GM23338 (cell line): ENCODE data around the gene HELZ. TPM values are rescaled to one million over a fixed set of nuclear protein-coding genes. Genes with fewer than 3 reads are reported as not detected.

ENCODE experiments used
- ATAC-seq: fragments of 200-7000 bp; cut with Tn5 transposase; 3 replicates; pipeline ENCODE4 v1.9.1; 2020
- DNase-seq: peaks from one replicate; pipeline ENCODE4 v3.0.0-alpha.2; 2015; ENCODE audit warnings: low spot score
- H2AFZ ChIP-seq: fragments of 200-600 bp; sonication (generic); 2 replicates; pipeline ENCODE4 v1.8.0; 2016; ENCODE audit warnings: antibody characterized with exemption, mild to moderate bottlenecking, moderate library complexity
- H3F3A ChIP-seq: fragments of 200-600 bp; sonication (generic); replicated peaks from 2 replicates; pipeline ENCODE4 v1.8.0; 2017; ENCODE audit warnings: antibody characterized with exemption, mixed run types, low read depth
- H3K27ac ChIP-seq: fragments of 200-600 bp; sonication (generic); 2 replicates; pipeline ENCODE4 v1.6.1; 2016; ENCODE audit warnings: low read depth
- H3K27me3 ChIP-seq: fragments of 200-600 bp; sonication (generic); 2 replicates; pipeline ENCODE4 v1.8.0; 2016; ENCODE audit warnings: mild to moderate bottlenecking, mixed run types, moderate library complexity; ENCODE audit not compliant: insufficient read depth
- H3K36me3 ChIP-seq: fragments of 200-600 bp; sonication (generic); 2 replicates; pipeline ENCODE4 v1.8.0; 2016; ENCODE audit warnings: mild to moderate bottlenecking; ENCODE audit not compliant: insufficient read depth
- H3K4me1 ChIP-seq: fragments of 200-600 bp; sonication (generic); 2 replicates; pipeline ENCODE4 v1.8.0; 2016; ENCODE audit warnings: mild to moderate bottlenecking, moderate library complexity; ENCODE audit not compliant: insufficient read depth
- H3K4me2 ChIP-seq: fragments of 200-600 bp; sonication (generic); 2 replicates; pipeline ENCODE4 v1.7.1; 2017; ENCODE audit warnings: mixed run types
- H3K4me3 ChIP-seq: fragments of 200-600 bp; sonication (generic); 2 replicates; pipeline ENCODE4 v1.6.1; 2016; ENCODE audit warnings: mixed run types
- H3K79me2 ChIP-seq: fragments of 200-600 bp; sonication (generic); replicated peaks from 2 replicates; pipeline ENCODE4 v1.8.0; 2017; ENCODE audit warnings: mild to moderate bottlenecking; ENCODE audit not compliant: insufficient read depth
- H3K9me2 ChIP-seq: fragments of 200-600 bp; sonication (generic); 2 replicates; pipeline ENCODE4 v1.8.0; 2017; ENCODE audit not compliant: insufficient read depth
- H4K20me1 ChIP-seq: fragments of 200-600 bp; sonication (generic); replicated peaks from 2 replicates; pipeline ENCODE4 v1.8.0; 2017; ENCODE audit warnings: mild to moderate bottlenecking; ENCODE audit not compliant: insufficient read depth
- H3K27ac Mint-ChIP-seq: 2 replicates; pipeline ENCODE4 v1.8.0; 2020; ENCODE audit warnings: inconsistent platforms, mild to moderate bottlenecking, moderate library complexity, mixed read lengths
- H3K27me3 Mint-ChIP-seq: 3 replicates; pipeline ENCODE4 v1.8.0; 2022; ENCODE audit warnings: low read depth, mild to moderate bottlenecking, moderate library complexity, mixed read lengths, inconsistent platforms; ENCODE audit not compliant: insufficient read depth, poor library complexity
- H3K36me3 Mint-ChIP-seq: 3 replicates; pipeline ENCODE4 v1.8.0; 2021; ENCODE audit warnings: low read depth, mild to moderate bottlenecking, inconsistent platforms, moderate library complexity, mixed read lengths
- H3K4me1 Mint-ChIP-seq: 3 replicates; pipeline ENCODE4 v1.8.0; 2020; ENCODE audit warnings: mild to moderate bottlenecking, inconsistent platforms, mixed read lengths
- H3K4me3 Mint-ChIP-seq: 3 replicates; pipeline ENCODE4 v1.8.0; 2021; ENCODE audit warnings: moderate library complexity, mild to moderate bottlenecking, inconsistent platforms, mixed read lengths
- H3K9me3 Mint-ChIP-seq: 3 replicates; pipeline ENCODE4 v1.8.0; 2020; ENCODE audit warnings: moderate library complexity, mild to moderate bottlenecking, inconsistent platforms, mixed read lengths
- CREB1 ChIP-seq: fragments of 250-450 bp; sonication (Bioruptor Pico); IDR thresholded peaks from 2 replicates; pipeline ENCODE4 v1.5.0; 2020; ENCODE audit warnings: low read depth, mild to moderate bottlenecking, moderate library complexity
- EZH2 ChIP-seq: fragments of 200-600 bp; sonication (generic); IDR thresholded peaks from one replicate; pipeline ENCODE4 v1.8.0; 2017; ENCODE audit warnings: antibody characterized with exemption, mild to moderate bottlenecking, low read depth; ENCODE audit not compliant: unreplicated experiment
- EZH2phosphoT487 ChIP-seq: fragments of 200-600 bp; sonication (generic); IDR thresholded peaks from one replicate; pipeline ENCODE4 v1.8.1; 2018; ENCODE audit warnings: antibody characterized with exemption; ENCODE audit not compliant: unreplicated experiment
- JUNB ChIP-seq: IDR thresholded peaks from one replicate; pipeline ENCODE4 v1.6.1; 2016; ENCODE audit warnings: antibody characterized with exemption; ENCODE audit not compliant: unreplicated experiment
- NANOG ChIP-seq: IDR thresholded peaks from 2 replicates; pipeline ENCODE4 v1.6.1; 2016; ENCODE audit warnings: antibody characterized with exemption, borderline replicate concordance
- POLR2AphosphoS5 ChIP-seq: IDR thresholded peaks from 2 replicates; pipeline ENCODE4 v1.6.1; 2016; ENCODE audit warnings: antibody characterized with exemption, low read depth
- STAT1 ChIP-seq: IDR thresholded peaks from one replicate; pipeline ENCODE4 v1.6.1; 2016; ENCODE audit warnings: antibody characterized with exemption; ENCODE audit not compliant: unreplicated experiment
- ZNF114 ChIP-seq: fragments of 250-450 bp; sonication (Bioruptor Pico); IDR thresholded peaks from 2 replicates; pipeline ENCODE4 v1.5.0; 2020; ENCODE audit warnings: mild to moderate bottlenecking, moderate library complexity
- ZNF331 ChIP-seq: fragments of 250-450 bp; sonication (Bioruptor Pico); IDR thresholded peaks from 2 replicates; pipeline ENCODE4 v1.5.0; 2020; ENCODE audit warnings: low read depth, mild to moderate bottlenecking, moderate library complexity
- polyA plus RNA-seq: library from polyadenylated mRNA; unstranded; fragments of >200 nt; fragmentation: Nextera tagmentation; extraction: Ambion mirVana; gene quantifications from 2 replicates; pipeline ENCODE4 v1.2.1, GENCODE V29; 2016
- total RNA-seq: library from RNA; depleted of rRNA; stranded (reverse); fragments of >200 nt; shearing (Covaris generic); gene quantifications from 2 replicates; pipeline ENCODE4 v1.2.3, GENCODE V29; 2014
- TF ChIP-seq, protein P1 (sequence below): IDR thresholded peaks from 2 replicates; pipeline ENCODE4 v1.6.1; 2016; ENCODE audit warnings: antibody characterized with exemption
- TF ChIP-seq, protein P2 (sequence below): IDR thresholded peaks from one replicate; pipeline ENCODE4 v1.6.1; 2018; ENCODE audit warnings: antibody characterized with exemption; ENCODE audit not compliant: unreplicated experiment
- TF ChIP-seq, protein P3 (sequence below), 2 experiments: fragments of 200-600 bp in 1 of 2; sonication (generic) in 1 of 2; conservative IDR thresholded peaks; 2 replicates each; pipeline versions ENCODE4 v1.5.1 to v1.6.1; 2016 to 2017; ENCODE audit warnings: antibody characterized with exemption in 2 of 2, low read depth in 2 of 2, mild to moderate bottlenecking in 2 of 2, moderate library complexity in 1 of 2
- TF ChIP-seq, protein P4 (sequence below): fragments of 250-450 bp; sonication (Bioruptor Pico); IDR thresholded peaks from 2 replicates; pipeline ENCODE4 v1.5.0; 2020; ENCODE audit warnings: mild to moderate bottlenecking, moderate library complexity

The HELZ gene
- total and polyA plus RNA-seq, 2 experiments from 2014 or later: 38.9 to 62.0 TPM

DNA sequence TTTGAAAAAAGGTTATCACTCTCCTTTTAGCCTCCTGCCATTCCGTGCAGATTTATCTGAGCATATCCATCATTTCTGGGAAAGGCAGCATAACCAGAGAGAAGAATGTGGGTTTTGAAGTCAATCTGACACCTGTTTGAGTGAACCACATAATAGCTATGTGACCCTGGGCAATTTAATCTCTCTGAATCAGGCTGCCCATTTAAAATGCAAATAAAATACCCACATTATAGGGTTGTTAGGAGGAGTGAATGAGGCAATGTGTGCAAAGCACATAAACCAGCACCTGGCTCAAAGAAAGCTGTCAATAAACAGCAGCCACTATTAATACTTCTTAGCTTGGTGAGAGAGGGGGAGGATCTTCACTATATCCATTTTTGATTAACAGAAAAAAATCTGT lies 112.6 kb downstream of the HELZ start:
- TF ChIP-seq CREB1: no peak
- TF ChIP-seq EZH2: no peak
- no peak for TF ChIP-seq ZNF331 (CRISPR knock-in tag)
- no peak for TF ChIP-seq STAT1
- no peak for TF ChIP-seq ZNF114 (CRISPR knock-in tag)
- TF ChIP-seq, protein P1, sequence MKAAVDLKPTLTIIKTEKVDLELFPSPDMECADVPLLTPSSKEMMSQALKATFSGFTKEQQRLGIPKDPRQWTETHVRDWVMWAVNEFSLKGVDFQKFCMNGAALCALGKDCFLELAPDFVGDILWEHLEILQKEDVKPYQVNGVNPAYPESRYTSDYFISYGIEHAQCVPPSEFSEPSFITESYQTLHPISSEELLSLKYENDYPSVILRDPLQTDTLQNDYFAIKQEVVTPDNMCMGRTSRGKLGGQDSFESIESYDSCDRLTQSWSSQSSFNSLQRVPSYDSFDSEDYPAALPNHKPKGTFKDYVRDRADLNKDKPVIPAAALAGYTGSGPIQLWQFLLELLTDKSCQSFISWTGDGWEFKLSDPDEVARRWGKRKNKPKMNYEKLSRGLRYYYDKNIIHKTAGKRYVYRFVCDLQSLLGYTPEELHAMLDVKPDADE: no peak
- TF ChIP-seq POLR2AphosphoS5: no peak
- TF ChIP-seq EZH2phosphoT487: no peak
- TF ChIP-seq, protein P2, sequence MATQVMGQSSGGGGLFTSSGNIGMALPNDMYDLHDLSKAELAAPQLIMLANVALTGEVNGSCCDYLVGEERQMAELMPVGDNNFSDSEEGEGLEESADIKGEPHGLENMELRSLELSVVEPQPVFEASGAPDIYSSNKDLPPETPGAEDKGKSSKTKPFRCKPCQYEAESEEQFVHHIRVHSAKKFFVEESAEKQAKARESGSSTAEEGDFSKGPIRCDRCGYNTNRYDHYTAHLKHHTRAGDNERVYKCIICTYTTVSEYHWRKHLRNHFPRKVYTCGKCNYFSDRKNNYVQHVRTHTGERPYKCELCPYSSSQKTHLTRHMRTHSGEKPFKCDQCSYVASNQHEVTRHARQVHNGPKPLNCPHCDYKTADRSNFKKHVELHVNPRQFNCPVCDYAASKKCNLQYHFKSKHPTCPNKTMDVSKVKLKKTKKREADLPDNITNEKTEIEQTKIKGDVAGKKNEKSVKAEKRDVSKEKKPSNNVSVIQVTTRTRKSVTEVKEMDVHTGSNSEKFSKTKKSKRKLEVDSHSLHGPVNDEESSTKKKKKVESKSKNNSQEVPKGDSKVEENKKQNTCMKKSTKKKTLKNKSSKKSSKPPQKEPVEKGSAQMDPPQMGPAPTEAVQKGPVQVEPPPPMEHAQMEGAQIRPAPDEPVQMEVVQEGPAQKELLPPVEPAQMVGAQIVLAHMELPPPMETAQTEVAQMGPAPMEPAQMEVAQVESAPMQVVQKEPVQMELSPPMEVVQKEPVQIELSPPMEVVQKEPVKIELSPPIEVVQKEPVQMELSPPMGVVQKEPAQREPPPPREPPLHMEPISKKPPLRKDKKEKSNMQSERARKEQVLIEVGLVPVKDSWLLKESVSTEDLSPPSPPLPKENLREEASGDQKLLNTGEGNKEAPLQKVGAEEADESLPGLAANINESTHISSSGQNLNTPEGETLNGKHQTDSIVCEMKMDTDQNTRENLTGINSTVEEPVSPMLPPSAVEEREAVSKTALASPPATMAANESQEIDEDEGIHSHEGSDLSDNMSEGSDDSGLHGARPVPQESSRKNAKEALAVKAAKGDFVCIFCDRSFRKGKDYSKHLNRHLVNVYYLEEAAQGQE: no peak
- TF ChIP-seq, protein P3, sequence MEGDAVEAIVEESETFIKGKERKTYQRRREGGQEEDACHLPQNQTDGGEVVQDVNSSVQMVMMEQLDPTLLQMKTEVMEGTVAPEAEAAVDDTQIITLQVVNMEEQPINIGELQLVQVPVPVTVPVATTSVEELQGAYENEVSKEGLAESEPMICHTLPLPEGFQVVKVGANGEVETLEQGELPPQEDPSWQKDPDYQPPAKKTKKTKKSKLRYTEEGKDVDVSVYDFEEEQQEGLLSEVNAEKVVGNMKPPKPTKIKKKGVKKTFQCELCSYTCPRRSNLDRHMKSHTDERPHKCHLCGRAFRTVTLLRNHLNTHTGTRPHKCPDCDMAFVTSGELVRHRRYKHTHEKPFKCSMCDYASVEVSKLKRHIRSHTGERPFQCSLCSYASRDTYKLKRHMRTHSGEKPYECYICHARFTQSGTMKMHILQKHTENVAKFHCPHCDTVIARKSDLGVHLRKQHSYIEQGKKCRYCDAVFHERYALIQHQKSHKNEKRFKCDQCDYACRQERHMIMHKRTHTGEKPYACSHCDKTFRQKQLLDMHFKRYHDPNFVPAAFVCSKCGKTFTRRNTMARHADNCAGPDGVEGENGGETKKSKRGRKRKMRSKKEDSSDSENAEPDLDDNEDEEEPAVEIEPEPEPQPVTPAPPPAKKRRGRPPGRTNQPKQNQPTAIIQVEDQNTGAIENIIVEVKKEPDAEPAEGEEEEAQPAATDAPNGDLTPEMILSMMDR (conservative IDR thresholded peaks at IDR 0.05; ENCODE audit: low read depth in 2 of 2): no peak
- TF ChIP-seq, protein P4, sequence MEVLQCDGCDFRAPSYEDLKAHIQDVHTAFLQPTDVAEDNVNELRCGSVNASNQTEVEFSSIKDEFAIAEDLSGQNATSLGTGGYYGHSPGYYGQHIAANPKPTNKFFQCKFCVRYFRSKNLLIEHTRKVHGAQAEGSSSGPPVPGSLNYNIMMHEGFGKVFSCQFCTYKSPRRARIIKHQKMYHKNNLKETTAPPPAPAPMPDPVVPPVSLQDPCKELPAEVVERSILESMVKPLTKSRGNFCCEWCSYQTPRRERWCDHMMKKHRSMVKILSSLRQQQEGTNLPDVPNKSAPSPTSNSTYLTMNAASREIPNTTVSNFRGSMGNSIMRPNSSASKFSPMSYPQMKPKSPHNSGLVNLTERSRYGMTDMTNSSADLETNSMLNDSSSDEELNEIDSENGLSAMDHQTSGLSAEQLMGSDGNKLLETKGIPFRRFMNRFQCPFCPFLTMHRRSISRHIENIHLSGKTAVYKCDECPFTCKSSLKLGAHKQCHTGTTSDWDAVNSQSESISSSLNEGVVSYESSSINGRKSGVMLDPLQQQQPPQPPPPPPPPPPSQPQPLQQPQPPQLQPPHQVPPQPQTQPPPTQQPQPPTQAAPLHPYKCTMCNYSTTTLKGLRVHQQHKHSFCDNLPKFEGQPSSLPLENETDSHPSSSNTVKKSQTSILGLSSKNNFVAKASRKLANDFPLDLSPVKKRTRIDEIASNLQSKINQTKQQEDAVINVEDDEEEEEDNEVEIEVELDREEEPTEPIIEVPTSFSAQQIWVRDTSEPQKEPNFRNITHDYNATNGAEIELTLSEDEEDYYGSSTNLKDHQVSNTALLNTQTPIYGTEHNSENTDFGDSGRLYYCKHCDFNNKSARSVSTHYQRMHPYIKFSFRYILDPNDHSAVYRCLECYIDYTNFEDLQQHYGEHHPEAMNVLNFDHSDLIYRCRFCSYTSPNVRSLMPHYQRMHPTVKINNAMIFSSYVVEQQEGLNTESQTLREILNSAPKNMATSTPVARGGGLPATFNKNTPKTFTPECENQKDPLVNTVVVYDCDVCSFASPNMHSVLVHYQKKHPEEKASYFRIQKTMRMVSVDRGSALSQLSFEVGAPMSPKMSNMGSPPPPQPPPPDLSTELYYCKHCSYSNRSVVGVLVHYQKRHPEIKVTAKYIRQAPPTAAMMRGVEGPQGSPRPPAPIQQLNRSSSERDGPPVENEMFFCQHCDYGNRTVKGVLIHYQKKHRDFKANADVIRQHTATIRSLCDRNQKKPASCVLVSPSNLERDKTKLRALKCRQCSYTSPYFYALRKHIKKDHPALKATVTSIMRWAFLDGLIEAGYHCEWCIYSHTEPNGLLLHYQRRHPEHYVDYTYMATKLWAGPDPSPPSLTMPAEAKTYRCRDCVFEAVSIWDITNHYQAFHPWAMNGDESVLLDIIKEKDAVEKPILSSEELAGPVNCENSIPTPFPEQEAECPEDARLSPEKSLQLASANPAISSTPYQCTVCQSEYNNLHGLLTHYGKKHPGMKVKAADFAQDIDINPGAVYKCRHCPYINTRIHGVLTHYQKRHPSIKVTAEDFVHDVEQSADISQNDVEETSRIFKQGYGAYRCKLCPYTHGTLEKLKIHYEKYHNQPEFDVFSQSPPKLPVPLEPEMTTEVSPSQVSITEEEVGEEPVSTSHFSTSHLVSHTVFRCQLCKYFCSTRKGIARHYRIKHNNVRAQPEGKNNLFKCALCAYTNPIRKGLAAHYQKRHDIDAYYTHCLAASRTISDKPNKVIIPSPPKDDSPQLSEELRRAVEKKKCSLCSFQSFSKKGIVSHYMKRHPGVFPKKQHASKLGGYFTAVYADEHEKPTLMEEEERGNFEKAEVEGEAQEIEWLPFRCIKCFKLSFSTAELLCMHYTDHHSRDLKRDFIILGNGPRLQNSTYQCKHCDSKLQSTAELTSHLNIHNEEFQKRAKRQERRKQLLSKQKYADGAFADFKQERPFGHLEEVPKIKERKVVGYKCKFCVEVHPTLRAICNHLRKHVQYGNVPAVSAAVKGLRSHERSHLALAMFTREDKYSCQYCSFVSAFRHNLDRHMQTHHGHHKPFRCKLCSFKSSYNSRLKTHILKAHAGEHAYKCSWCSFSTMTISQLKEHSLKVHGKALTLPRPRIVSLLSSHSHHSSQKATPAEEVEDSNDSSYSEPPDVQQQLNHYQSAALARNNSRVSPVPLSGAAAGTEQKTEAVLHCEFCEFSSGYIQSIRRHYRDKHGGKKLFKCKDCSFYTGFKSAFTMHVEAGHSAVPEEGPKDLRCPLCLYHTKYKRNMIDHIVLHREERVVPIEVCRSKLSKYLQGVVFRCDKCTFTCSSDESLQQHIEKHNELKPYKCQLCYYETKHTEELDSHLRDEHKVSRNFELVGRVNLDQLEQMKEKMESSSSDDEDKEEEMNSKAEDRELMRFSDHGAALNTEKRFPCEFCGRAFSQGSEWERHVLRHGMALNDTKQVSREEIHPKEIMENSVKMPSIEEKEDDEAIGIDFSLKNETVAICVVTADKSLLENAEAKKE (CRISPR knock-in tag): no peak
- no peak for TF ChIP-seq NANOG
- TF ChIP-seq JUNB: no peak
- Mint-ChIP-seq H3K27ac (no peak overlapping the region), H3K4me1 (no peaks in the 10 kb centered on the region), H3K4me3 (no peak overlapping the region), H3K27me3 (no peaks in the 10 kb centered on the region), H3K36me3 (no peaks in the 10 kb centered on the region), H3K9me3 (no peaks in the 10 kb centered on the region)
- H3K36me3 ChIP-seq: no peaks in the 10 kb centered on the region
- H3K4me3 ChIP-seq: no peak overlapping the region
- H3K27me3 ChIP-seq: no peaks in the 10 kb centered on the region
- H3F3A ChIP-seq: no peaks in the 10 kb centered on the region
- ATAC-seq (no peak), DNase-seq (no peak)
- H2AFZ ChIP-seq: no peak overlapping the region
- no peak overlapping the region for H3K4me2 ChIP-seq
- no peak overlapping the region for H3K27ac ChIP-seq
- H4K20me1 ChIP-seq: no peaks in the 10 kb centered on the region
- H3K4me1 ChIP-seq: no peaks in the 10 kb centered on the region
- H3K79me2 ChIP-seq: no peaks in the 10 kb centered on the region
- no peaks in the 10 kb centered on the region for H3K9me2 ChIP-seq
